BE2C (cell line): ENCODE results near the gene RUNX2.
"Not testable (repeated sequence)": the region's sequence is repeated elsewhere in the genome, so short reads cannot be mapped to it uniquely, and the experiment has no call there.

ENCODE experiments used
- DNase-seq: peaks from one replicate; pipeline ENCODE4 v3.0.0-alpha.2; 2020
- H3K27me3 ChIP-seq: fragments of 250-450 bp; sonication (Bioruptor Pico); 2 replicates; pipeline ENCODE4 v1.5.1; 2020; ENCODE audit warnings: mild to moderate bottlenecking
- H3K36me3 ChIP-seq: fragments of 250-450 bp; sonication (Bioruptor Pico); 2 replicates; pipeline ENCODE4 v1.5.1; 2020; ENCODE audit warnings: mild to moderate bottlenecking
- H3K4me1 ChIP-seq: fragments of 250-450 bp; sonication (Bioruptor Pico); 2 replicates; pipeline ENCODE4 v1.5.1; 2020
- H3K4me3 ChIP-seq: 2 replicates; pipeline ENCODE4 v1.5.1; 2011; ENCODE audit warnings: low read depth, low read length
- H3K9me3 ChIP-seq: fragments of 250-450 bp; sonication (Bioruptor Pico); 2 replicates; pipeline ENCODE4 v1.5.1; 2020
- TF ChIP-seq, protein P1 (sequence below): IDR thresholded peaks from 2 replicates; pipeline ENCODE4 v1.5.1; 2012; ENCODE audit warnings: mild to moderate bottlenecking, low read depth, low read length

The RUNX2 gene

DNA sequence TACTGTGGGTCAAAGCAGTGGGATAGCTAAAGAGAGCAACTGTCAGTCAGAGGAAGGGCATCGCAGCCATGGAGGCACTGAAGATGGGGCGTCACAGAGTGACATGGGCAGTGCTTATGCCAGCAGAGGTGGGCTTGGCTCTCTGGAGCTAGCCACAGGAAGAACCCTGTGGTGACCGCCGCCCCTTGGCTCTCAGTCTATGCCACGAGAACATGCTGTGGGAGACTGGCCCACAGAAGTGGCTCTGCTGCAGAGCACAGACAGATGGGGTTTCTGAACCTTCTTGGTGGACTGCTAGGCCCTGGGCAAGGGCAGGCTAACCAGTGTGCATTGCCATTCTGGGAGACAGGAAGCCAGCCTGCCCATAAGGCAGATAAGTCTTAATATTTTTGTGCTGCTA is 339.6 kb downstream of the RUNX2 start:
- TF ChIP-seq, protein P1, sequence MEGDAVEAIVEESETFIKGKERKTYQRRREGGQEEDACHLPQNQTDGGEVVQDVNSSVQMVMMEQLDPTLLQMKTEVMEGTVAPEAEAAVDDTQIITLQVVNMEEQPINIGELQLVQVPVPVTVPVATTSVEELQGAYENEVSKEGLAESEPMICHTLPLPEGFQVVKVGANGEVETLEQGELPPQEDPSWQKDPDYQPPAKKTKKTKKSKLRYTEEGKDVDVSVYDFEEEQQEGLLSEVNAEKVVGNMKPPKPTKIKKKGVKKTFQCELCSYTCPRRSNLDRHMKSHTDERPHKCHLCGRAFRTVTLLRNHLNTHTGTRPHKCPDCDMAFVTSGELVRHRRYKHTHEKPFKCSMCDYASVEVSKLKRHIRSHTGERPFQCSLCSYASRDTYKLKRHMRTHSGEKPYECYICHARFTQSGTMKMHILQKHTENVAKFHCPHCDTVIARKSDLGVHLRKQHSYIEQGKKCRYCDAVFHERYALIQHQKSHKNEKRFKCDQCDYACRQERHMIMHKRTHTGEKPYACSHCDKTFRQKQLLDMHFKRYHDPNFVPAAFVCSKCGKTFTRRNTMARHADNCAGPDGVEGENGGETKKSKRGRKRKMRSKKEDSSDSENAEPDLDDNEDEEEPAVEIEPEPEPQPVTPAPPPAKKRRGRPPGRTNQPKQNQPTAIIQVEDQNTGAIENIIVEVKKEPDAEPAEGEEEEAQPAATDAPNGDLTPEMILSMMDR, result no peak
- Histone ChIP-seq H3K4me3 (no peak overlapping the region), H3K9me3 (no peaks in the 10 kb centered on the region), H3K36me3 (no peaks in the 10 kb centered on the region), H3K27me3 (peaks cover 22% of the 10 kb centered on the region), H3K4me1 (no peaks in the 10 kb centered on the region)
- DNase-seq, result no peak

DNA sequence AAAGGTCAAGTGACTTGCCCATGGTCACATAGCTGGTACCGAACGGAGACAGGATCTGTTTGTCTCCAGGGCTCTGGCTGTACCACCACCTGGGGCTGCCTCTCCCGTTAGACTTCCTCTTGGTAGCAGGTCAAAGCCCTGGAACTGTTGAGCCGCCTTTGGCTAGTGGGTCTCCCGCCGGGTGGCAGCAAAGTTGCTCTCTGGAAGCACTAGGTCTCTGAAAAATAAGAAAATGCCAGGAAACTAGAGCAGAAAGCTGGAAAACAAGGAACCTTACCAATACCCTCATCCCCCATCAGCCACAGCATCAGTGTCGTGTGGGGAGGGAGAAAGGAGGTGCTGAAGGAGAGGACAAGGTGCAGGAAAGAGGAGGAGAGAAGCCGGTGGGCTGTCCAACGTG is 340.6 kb downstream of the RUNX2 start:
- no peaks in the 10 kb centered on the region for H3K9me3 ChIP-seq
- H3K4me1 ChIP-seq, result no peaks in the 10 kb centered on the region
- H3K4me3 ChIP-seq, result no peak overlapping the region
- H3K36me3 ChIP-seq, result no peaks in the 10 kb centered on the region
- peaks cover 13% of the 10 kb centered on the region for H3K27me3 ChIP-seq
- TF ChIP-seq, protein P1, result no peak
- DNase-seq, result no peak

DNA sequence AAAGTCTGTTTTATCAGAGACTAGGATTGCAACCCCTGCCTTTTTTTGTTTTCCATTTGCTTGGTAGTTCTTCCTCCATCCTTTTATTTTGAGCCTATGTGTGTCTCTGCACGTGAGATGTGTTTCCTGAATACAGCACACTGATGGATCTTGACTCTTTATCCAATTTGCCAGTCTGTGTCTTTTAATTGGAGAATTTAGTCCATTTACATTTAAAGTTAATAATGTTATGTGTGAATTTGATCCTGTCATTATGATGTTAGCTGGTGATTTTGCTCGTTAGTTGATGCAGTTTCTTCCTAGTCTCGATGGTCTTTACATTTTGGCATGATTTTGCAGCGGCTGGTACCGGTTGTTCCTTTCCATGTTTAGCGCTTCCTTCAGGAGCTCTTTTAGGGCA is 345.0 kb downstream of the RUNX2 start:
- not testable (repeated sequence) for H3K36me3 ChIP-seq, H3K27me3 ChIP-seq, DNase-seq, H3K4me1 ChIP-seq, H3K9me3 ChIP-seq, H3K4me3 ChIP-seq

DNA sequence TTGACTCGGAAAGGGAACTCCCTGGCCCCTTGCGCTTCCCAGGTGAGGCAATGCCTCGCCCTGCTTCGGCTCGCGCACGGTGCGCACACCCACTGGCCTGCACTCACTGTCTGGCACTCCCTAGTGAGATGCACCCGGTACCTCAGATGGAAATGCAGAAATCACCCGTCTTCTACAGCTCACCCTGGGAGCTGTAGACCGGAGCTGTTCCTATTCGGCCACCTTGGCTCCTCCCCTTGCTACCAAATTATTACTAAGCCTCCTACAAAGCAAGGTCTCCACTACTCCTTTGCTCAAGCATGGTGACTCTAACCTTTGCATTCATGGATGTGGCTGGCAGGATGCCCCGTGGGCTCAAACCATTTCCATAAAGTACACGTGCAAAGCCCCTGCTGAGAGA is 347.0 kb downstream of the RUNX2 start:
- not testable (repeated sequence) for H3K9me3 ChIP-seq, H3K27me3 ChIP-seq, H3K36me3 ChIP-seq, DNase-seq, H3K4me3 ChIP-seq, H3K4me1 ChIP-seq

DNA sequence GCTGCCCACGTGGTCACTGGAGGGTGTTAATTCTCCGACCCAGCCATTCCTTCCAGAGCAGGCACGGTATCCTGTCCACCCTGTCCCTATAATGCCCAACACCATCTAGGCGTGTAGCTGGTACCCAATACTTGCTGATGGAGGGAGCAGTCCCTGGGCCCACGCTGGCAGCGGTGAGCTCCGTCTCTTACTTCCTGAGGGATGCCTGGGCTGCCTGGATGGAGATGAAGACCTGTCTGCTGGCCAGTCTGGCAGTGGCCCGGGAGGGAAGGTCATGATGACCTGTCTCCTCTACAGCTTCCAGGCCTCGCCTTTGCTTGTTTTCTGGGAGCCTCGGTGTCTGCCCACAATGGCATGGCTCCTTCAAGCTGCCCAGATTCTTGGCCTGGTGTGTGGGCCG is 347.5 kb downstream of the RUNX2 start:
- no peaks in the 10 kb centered on the region for H3K27me3 ChIP-seq
- H3K4me1 ChIP-seq, result no peaks in the 10 kb centered on the region
- no peaks in the 10 kb centered on the region for H3K36me3 ChIP-seq
- H3K4me3 ChIP-seq, result no peak overlapping the region
- TF ChIP-seq, protein P1, result no peak
- DNase-seq, result no peak
- no peaks in the 10 kb centered on the region for H3K9me3 ChIP-seq

DNA sequence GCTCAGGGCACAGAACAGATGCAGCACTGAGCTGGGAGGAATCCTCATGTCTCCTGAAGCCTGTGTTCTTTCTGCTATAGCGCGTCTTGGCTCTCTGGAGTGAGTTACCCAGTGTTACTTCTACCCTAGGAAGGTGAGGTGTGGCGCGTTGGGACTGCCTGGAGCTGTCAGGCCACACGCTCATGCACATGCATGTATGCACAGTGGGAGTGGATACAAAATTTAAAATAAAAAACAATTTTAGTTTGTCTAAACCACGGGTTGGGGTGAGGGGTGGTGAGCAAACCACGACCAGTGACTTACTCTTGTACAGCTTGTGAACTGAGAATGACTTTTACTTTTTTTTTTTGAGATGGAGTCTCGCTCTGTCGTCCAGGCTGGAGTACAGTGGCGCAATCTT is 348.2 kb downstream of the RUNX2 start:
- Histone ChIP-seq H3K9me3 (no peaks in the 10 kb centered on the region), H3K27me3 (no peaks in the 10 kb centered on the region), H3K4me1 (no peaks in the 10 kb centered on the region), H3K36me3 (no peaks in the 10 kb centered on the region), H3K4me3 (no peak overlapping the region)
- no peak for DNase-seq
- TF ChIP-seq, protein P1, result no peak

DNA sequence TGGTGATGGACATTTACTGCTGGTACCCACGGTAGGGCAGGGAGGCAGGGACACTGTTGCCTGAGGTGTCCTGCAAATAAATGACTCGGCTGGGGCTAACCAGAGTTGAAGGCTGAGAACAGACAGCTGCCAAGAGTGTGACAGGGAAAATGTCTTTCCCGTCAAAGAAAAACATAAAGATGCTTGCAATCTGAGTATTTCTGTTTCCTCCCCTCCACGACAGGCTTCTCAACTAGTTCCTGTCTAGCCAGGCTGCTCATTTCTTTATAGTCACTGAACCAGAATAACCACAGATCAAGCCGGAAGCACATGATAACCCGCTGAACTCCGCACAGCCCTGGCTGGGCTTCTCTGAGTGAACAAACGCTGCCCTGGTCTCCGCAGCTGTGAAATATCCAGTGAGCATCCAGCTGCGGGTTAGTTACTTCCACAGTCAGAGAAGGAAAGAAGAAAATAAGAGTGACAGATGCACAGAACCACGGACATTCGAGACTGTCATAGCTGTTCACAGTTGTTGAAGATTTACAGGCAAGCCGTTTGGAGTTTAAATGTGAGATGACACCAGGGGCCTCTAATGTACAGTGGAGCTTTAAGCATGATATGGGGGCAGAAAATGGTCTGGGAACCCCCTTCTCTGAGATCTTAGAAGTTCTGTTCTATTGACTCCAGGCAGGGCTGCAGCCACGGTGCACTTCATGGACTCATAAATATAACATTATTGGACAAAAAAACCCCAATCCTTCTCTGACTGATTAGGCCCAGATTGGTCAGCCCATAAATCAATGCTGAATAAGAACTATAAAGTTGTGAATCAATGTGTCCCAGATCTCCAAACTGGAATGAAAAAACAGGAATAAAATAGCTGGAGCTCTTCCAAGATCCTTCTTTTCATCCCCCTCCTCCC is 349.5 kb downstream of the RUNX2 start:
- DNase-seq, result no peak
- Histone ChIP-seq H3K36me3 (no peaks in the 10 kb centered on the region), H3K27me3 (no peaks in the 10 kb centered on the region), H3K4me1 (no peaks in the 10 kb centered on the region), H3K4me3 (no peak overlapping the region), H3K9me3 (no peaks in the 10 kb centered on the region)
- TF ChIP-seq, protein P1, result no peak
